Activated T-cell treated with anti-CD3 and anti-CD28 coated beads, Interleukin-2, amount 50 U/mL, for 48 hours (primary cell): ENCODE results near the gene PAPOLB.
A peak's percentile ranks its signal among the peaks of the same experiment; 100 is the strongest.

Source experiments
- DNase-seq, 2 experiments: peaks; one replicate each; pipeline ENCODE4 v3.0.0-alpha.2; 2020

The PAPOLB gene

DNA sequence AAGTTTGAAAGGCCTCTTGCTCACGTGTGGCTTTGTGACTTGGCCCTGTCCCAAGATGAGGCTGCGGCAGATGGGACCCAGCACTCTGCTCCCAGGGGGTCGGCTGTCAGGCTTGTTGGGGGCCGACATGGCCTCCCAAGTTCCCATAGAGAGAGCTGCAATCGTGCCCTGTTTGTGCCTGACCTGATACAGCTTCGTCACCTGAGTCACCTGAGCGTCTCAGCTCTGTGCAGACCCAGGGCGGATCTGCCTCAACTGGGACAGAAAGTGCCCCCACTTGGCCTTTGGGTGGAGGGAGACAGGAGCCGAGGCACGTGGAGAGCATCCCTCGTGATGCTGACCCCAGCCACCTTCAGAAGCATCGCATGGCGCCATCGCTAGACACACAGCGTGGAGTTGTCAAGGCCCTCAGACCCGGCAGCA is 21.7 kb downstream of the PAPOLB start:
- DNase-seq = no peak

DNA sequence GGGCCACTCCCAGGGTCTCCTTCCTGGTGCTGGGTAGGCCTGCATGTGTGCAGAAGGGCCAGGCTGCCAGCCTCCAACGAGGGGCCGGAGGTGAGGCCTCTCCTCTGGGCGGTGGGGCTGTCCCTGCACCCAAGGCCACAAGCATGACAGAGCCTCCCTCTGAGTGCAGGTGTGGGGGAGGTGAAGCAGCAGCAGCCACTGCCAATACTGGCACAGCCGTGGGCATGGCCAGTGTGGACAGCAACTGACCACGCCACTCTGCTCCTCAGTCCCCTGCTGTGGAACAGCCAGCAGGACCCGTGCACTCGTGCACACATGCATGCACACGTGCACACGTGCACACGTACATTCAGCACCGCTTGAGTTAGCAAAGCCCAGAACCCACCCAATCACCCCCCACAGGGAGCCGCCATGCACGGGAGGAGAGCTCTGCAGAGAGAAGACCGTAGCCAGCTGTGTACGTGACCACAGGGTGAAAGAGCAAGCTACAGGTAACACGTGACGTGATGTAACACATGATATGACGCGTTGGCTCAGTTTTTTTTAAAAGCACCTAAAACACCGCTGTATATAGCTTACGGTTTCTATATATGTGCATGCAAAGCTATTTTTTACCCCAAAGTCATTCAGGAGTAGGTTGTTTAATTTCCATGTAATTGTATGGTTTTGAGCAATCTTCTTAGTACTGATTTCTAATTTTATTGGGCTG is 23.1 kb downstream of the PAPOLB start:
- no peak for DNase-seq

DNA sequence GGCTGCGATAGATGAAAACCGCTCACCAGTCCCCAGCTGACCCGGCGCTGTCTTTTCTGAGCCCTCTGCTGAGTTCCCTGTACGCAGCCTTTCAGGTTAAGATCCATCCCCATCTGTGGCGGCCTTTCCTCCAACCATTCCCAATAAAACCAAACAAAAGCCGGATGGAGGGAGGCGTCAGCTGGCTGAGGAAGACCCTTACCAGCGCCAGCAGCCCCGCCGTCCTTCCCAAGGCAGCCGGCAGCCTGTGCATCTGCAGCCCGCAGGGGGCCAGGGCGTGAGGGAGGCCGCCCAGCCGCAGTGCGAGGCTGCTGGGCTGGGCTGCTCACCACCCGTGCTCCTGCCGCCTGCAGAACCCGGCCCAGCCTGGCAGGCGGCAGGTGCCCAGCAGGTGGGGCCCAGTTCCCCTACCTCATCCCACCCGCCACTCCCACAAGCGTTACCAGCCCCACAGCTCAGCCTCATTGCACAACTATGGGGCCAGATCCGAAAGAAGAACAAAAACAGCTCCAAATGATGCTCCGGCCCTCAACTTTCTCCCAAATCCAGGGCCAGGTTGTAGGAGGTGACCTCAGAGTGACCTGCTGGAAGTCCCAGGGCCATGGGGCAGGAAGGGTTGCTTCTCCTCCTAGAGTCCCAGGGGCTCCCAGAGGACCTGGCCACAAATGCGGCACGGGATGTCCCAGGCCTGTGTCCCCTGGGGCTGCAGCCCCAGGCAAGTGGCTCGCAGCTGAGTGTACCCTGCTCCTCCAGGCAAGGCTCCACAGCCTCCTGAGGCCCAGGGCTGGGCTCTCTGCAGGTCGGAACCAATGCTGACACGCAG is 23.8 kb downstream of the PAPOLB start:
- DNase-seq = no peak

DNA sequence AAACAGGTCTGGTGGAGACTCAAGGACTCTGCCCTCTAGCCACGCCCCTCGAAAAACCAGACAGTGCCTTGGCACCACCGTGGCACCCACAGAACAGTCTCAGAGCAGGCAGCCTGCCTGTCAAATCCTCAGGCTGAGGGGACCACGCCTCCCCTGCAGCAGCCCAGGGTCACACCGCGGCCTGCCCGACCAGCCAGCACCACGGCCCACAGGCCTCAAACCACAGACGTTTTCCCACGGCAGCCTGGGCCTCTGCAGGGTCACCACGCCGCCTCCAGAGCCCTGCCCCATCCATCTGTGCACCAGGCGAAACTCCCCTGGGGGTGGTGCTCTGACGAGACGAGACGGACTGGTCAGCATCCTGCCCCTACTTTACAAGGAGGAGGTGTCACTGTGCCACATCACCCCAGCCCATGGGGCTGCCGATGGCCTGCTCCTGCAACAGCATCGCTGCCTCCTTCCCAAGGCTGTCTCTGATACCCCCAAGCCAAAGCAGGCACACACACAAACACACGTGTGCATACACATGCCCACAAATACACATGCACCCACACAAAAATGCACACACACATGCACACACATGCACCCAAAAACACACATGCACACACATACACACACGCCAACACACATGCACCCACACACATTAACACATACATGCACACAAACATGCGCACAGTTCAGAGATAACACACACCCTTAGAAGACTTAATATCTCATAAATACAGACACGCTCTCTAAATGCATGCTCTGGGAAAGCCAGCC is 24.6 kb downstream of the PAPOLB start:
- no peak for DNase-seq

- DNase-seq = no peak
Observed at GRCh38 chr7:4836206-4836661, 25.6 kb downstream of the PAPOLB start.

DNA sequence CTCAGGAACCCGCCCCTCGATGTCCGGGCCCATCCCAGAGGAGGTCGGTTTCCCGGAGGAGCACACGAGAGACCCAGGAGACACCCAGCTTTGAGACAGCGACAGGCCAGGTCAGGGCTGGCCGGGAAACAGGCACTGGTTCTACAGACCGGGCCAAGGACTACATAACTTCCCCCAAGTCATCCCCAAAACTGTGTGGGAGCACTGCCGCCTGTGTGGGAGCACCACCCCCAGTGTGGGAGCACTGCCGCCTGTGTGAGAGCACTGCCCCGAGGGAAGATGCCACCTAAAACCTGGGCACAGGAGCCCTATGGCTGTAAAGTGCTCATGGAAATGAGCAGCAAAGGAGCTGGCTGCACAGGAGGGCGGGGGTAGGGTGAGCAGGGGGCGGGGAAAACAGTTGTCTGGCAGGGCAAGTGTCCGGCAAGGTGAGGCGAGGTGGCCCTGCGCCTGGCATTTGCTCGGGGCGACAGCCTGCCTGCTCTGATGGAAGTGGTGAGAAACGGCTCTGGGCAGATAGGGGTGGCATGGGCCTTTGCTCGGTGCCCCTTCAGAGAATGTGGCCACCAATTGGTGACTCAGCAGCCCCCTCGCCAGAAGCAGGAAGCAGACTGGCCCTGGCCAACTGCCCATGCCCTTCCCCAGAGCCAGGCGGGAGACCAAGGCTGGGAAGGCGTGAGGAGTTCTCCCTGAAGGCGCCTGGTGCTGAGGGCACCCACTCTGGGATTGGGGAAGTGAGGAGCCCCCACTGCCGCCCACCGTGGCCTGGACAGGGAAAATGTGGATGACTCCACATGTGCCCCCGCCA is 26.2 kb downstream of the PAPOLB start:
- no peak for DNase-seq

- DNase-seq = no peak
Observed at GRCh38 chr7:4834601-4835397, 27.0 kb downstream of the PAPOLB start.

DNA sequence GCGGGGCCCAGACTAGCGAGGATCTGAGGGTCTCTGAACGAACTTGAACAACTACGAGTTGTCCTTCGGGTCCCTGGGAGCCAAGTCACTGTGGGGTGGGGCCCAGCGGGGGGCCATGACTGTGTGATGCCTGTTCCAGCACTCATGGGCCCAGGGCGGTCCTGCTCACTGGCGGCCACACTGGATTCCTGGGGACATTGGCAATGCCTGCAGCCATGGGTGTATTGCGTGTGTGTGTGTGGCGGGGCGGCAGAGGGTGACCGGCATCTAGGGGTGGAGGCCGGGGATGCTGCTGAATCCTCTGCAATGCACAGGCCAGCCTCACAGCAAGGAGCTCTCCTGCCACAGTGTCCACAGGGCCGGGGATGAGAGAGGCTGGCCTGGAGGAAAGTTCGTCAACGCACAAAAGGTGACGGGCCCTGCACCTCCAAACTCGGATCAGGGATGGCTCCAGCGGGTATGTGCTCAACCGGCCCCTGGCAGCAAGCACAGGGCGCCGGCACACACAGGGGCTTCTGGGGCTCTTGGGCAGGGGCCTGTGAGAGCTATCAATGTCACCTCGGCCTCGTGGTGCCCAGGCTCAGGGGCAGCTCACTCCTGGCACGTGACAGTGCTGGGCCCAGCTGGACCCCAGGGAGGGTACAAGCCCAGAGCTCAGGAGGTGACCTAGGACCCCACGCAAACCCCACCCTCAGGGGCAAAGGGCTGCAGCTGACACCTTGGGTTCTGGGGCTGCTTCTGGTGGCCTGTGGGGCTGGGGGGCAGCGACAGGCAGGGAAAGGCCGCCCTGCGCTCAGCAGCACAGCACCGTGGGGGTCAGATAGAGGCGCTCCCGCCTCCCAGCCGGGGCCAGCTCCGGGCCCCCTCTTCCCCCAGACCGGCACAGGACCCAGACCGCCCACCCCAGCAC is 27.9 kb downstream of the PAPOLB start:
- no peak for DNase-seq

- DNase-seq = no peak
Observed at GRCh38 chr7:4833176-4833575, 28.7 kb downstream of the PAPOLB start.

DNA sequence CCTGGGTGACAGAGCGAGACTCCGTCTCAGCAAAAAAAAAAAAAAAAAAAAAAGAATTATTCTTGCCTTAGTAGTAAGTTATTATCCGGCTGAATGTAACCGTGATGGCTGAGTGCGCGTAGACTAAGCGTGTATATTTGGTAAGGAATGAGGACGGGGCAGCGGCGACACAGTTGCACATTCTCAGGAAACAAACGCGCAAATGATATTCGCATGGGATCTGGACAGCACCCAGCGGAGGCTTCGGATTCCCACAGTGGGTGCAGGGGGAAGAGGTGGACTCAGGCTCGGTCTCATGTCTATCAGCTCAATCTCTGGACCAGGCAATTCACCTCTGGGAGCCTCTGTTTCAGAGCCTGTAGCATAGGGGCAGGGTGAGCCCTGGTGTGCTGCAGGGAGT is 29.1 kb downstream of the PAPOLB start:
- DNase-seq = no peak

DNA sequence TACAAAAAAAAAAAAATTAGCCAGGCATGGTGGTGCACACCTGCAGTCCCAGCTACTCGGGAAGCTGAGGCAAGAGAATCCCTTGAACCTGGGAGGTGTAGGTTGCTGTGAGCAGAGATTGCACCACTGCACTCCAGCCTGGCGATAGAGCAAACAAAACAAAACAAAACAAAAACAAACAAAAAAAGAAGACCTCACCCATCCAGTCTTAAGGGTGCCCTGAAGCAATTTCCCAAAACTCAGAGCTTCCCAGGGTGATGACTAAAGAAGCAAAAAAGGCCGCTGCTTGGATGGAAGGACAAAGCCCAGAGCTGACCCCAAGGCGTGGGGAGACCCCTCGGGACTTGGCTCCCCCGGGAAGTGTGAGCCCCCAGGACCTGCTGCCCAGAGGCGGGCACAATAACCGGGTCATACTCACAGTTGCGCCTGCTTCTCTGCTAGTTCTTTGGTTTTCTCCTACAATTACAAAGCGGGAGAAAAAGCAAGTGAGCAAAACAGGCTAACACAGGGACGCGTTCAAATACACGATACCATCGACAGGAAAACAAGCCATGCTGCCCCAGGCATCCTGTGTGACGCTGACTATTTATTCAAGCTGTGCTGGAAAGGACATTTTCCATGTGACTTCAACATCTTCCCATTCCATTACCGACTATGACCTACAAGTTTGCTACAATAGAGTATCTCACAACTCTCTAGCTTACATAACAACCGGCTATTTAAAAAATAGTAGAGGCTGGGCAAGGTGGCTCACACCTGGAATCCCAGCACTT is 29.9 kb downstream of the PAPOLB start:
- no peak for DNase-seq

DNA sequence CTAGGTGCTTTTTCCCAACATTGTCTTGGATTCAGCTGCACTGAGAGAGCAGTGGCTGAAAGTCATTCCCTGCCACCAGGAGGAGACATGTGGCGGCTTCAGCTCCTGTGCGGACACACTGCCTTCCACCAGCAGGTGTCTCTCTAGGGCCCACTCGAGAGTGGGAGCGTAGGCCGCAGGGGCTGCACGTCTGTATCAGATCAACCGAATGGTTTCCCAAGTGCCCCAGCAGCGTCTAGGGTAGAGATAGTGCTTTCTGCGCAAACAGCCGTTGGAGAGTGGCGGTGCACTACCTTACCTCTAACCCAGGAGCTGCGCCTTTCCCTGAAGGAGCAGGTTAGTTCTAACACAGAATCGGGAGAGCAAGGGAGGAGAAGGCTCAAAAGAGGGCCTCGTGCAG is 31.7 kb downstream of the PAPOLB start:
- peak; percentile 71 to 74 for DNase-seq

DNA sequence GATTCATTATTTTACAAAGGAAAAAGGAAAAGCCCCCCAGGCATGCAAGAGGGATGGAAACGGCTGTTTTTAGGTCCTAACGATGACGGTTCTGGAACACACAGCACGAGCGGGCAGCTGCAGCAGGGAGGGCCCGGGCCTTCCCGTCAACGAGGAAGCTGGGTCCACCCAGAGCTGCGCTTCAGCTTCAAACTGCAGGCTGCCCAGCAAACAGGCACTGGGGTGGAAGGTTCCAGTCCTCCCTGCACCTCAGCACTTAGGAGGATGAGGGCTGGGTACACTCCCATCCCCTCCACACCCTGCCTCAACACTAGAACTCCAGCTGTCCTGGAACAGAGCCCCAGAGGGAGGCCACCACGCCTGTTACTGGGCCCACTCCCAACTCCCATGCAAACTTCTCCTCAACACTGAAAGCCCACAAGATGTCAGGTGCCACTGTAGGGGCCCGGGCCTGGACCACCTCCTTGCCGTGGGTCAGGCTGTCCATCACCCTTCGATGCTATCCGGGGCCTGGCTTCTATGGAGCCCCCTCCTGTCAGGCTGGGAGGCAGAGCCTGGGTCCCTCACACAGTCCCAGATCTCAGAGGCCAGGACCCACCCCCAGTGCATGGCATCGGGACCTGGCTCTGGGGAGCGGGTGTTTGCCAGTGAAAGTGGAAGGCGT is 33.0 kb downstream of the PAPOLB start:
- DNase-seq = no peak

DNA sequence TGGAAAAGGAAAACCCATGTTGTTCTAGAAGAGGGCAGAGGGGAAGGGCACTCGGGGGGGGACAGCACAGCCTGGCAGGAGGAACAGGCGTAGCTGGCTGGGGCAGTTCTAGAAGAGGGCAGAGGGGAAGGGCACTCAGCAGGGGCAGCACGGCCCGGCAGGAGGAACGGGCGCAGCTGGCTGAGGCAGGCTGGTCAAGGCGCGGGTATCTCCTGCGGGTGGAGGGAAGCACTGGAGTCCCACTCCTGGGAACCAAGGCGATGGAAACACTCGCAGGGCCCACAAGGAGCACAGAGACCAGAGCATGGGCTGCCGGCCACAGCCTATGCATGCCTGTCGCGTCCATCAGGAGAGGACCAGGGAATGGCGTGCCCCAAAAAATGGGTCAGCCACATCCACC is 36.7 kb downstream of the PAPOLB start:
- DNase-seq = no peak

GRCh38 chr7:4824120-4824775 is 37.6 kb downstream of the PAPOLB start:
- no peak for DNase-seq

GRCh38 chr7:4823441-4824119 is 38.2 kb downstream of the PAPOLB start:
- DNase-seq = no peak

- no peak for DNase-seq
Observed at GRCh38 chr7:4822677-4823076, 39.2 kb downstream of the PAPOLB start.

DNA sequence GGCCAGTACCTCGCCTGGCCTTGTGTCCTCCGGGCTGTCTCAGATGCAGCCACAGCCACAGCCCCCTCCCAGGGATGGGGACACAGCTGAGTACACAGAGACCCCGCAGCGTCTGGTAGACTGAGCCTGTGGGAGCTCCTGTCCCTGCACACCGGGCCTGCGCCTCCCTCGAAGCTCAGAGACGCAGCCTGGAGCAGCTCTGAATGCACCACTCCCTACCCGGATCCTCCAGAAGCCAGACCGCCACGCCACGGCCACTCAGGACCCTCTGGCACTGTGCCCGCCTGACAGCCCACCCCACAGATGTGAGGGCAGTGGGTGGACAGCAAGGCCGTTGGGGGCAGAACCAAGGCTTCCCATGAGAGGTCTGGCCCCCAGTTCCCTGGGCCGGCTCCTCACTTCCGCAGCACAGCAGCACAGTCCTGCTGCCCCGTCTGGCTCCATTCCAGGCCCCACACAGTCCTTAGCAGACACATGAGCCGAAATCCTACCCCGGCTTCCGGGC is 40.8 kb downstream of the PAPOLB start:
- DNase-seq = no peak
